Measurements from ENCODE around the gene RASSF6.

DNA sequence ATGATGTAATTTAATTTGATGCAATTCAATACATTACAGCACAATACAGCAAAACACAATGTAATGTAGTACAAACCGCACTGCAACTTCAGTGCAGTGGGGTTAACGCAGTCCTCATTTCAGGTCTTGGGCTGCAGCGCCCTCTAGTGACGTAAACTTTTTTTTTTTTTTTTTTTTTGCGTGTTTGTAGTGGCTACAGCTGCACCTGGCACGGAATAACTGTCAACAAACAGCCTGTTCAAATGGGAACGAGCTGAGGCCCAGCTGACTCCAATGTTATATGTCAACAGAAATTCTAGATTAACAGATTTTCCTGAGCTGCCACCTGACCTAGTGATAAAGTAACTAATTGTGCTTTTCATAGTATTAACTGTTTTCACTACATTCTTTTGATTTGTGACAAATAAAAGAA, 33.5 kb upstream of the RASSF6 start:
- TF ChIP-seq, protein P1, sequence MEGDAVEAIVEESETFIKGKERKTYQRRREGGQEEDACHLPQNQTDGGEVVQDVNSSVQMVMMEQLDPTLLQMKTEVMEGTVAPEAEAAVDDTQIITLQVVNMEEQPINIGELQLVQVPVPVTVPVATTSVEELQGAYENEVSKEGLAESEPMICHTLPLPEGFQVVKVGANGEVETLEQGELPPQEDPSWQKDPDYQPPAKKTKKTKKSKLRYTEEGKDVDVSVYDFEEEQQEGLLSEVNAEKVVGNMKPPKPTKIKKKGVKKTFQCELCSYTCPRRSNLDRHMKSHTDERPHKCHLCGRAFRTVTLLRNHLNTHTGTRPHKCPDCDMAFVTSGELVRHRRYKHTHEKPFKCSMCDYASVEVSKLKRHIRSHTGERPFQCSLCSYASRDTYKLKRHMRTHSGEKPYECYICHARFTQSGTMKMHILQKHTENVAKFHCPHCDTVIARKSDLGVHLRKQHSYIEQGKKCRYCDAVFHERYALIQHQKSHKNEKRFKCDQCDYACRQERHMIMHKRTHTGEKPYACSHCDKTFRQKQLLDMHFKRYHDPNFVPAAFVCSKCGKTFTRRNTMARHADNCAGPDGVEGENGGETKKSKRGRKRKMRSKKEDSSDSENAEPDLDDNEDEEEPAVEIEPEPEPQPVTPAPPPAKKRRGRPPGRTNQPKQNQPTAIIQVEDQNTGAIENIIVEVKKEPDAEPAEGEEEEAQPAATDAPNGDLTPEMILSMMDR (conservative IDR thresholded peaks at IDR 0.05; ENCODE audit: low read length), result peak; percentile 90
- TF ChIP-seq EZH2phosphoT487 (IDR thresholded peaks at IDR 0.05; ENCODE audit: borderline replicate concordance, low read depth, low read length), result no peak
